Esophagus muscularis mucosa (tissue), 4 donors: ENCODE data around the gene PROX2. TPM values are rescaled to one million over a fixed set of nuclear protein-coding genes. Genes with fewer than 3 reads are reported as not detected.

Source experiments
- DNase-seq: peaks from one replicate; pipeline ENCODE4 v3.0.0-alpha.2; 2017; ENCODE audit errors: extremely low spot score
- H3K27ac ChIP-seq, 4 donors: fragments of 200-600 bp; sonication (generic); replicated peaks in 1 of 4; 1 replicate in 3 of 4; 2 replicates in 1 of 4; pipeline ENCODE4 v1.5.1; 2016 to 2019; ENCODE audit warnings: mild to moderate bottlenecking in 1 of 4
- H3K27me3 ChIP-seq, 4 donors: fragments of 200-600 bp; sonication (generic); one replicate each; pipeline versions ENCODE4 v1.5.1 to v1.6.0; 2016 to 2019
- H3K36me3 ChIP-seq, 4 donors: fragments of 200-600 bp; sonication (generic); one replicate each; pipeline ENCODE4 v1.5.1; 2016 to 2019
- H3K4me1 ChIP-seq, 4 donors: fragments of 200-600 bp; sonication (generic); one replicate each; pipeline ENCODE4 v1.5.1; 2016 to 2019
- H3K4me3 ChIP-seq, 4 donors: fragments of 200-600 bp; sonication (generic); 1 replicate in 2 of 4; 2 replicates in 2 of 4; pipeline ENCODE4 v1.5.1; 2016 to 2019; ENCODE audit warnings: mild to moderate bottlenecking in 4 of 4, moderate library complexity in 1 of 4
- H3K9me3 ChIP-seq, 4 donors: fragments of 200-600 bp; sonication (generic); 1 replicate in 3 of 4; 2 replicates in 1 of 4; pipeline ENCODE4 v1.5.1; 2016 to 2019
- EP300 ChIP-seq: sonication (generic); formaldehyde crosslinking; IDR thresholded peaks from one replicate; pipeline ENCODE4 v1.6.1; 2017; ENCODE audit warnings: antibody characterized with exemption
- POLR2A ChIP-seq: fragments of 450-650 bp; IDR thresholded peaks from one replicate; pipeline ENCODE4 v1.6.1; 2017; ENCODE audit warnings: antibody characterized with exemption, moderate library complexity, mild to moderate bottlenecking, low read depth
- POLR2AphosphoS5 ChIP-seq, 2 donors: sonication (generic); formaldehyde crosslinking; IDR thresholded peaks; one replicate each; pipeline ENCODE4 v1.6.1; 2017; ENCODE audit warnings: antibody characterized with exemption in 2 of 2
- WGBS: methylation state at CpG from one replicate; pipeline ENCODE4 v1.1.5; 2018; 5-methylcytosine and 5-hydroxymethylcytosine counted together
- intact Hi-C: fragments of 100-400 bp; cut with DNase I; formaldehyde crosslinking; loops from one replicate; pipeline ENCODE4 v1.15.1; 2023
- total RNA-seq, 4 donors: library from RNA; depleted of rRNA; stranded (reverse); fragments of >200 nt; gene quantifications; one replicate each; pipeline versions ENCODE4 v1.1.0 to v1.2.1, GENCODE V29; 2016
- TF ChIP-seq, protein P1 (sequence below), 3 experiments: fragments of 200-600 bp in 2 of 3; fragments of 450-650 bp in 1 of 3; sonication (generic) in 2 of 3; IDR thresholded peaks; one replicate each; pipeline ENCODE4 v1.5.1; 2017 to 2019; ENCODE audit warnings: antibody characterized with exemption in 3 of 3, mild to moderate bottlenecking in 2 of 3, moderate library complexity in 1 of 3

Gene PROX2
- total RNA-seq, 4 donors from 2014 or later = not detected

- intact Hi-C loops = no loop called here
- H3K36me3 ChIP-seq = no peaks in the 10 kb centered on the region
Observed at GRCh38 chr14:74855021-74855420, 20.9 kb downstream of the PROX2 start.

DNA sequence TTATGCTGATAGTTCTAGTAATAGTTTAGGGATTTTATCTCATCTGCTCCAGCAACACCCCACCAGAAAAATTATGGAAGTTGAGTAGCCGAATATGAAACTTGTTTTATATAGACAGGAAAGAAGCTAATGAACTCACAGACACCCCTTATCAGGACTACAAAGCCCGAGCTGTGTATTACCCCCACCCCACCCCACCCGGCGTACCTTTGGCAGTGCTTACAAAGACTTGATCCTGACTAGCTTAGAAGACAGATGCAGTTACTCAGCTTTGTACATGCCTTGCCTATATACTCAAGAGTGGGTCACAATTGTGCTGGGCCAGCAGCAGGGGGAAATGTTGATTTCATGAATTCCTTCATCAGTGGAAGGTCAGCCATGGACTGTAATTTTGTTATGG, 22.4 kb downstream of the PROX2 start:
- intact Hi-C loops = no loop called here
- no peak overlapping the region for H3K4me3 ChIP-seq
- peak overlapping the region; percentile 0 to 82 (median 42) for H3K27ac ChIP-seq
- DNase-seq = no peak
- H3K4me1 ChIP-seq = peaks cover 9 to 39% (median 34%) of the 10 kb centered on the region in 4 donors
- TF ChIP-seq POLR2A = no peak
- TF ChIP-seq, protein P1, sequence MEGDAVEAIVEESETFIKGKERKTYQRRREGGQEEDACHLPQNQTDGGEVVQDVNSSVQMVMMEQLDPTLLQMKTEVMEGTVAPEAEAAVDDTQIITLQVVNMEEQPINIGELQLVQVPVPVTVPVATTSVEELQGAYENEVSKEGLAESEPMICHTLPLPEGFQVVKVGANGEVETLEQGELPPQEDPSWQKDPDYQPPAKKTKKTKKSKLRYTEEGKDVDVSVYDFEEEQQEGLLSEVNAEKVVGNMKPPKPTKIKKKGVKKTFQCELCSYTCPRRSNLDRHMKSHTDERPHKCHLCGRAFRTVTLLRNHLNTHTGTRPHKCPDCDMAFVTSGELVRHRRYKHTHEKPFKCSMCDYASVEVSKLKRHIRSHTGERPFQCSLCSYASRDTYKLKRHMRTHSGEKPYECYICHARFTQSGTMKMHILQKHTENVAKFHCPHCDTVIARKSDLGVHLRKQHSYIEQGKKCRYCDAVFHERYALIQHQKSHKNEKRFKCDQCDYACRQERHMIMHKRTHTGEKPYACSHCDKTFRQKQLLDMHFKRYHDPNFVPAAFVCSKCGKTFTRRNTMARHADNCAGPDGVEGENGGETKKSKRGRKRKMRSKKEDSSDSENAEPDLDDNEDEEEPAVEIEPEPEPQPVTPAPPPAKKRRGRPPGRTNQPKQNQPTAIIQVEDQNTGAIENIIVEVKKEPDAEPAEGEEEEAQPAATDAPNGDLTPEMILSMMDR (IDR thresholded peaks at IDR 0.05) = no peak
- no peaks in the 10 kb centered on the region for H3K27me3 ChIP-seq
- WGBS = 19% methylated on average over 4 of the region's 4 CpGs
- no peaks in the 10 kb centered on the region for H3K9me3 ChIP-seq
- H3K36me3 ChIP-seq = no peaks in the 10 kb centered on the region

More at GRCh38 chr14:74855021-74855420, 20.9 kb downstream of the PROX2 start:
- no peak for DNase-seq
- TF ChIP-seq EP300 (no peak), POLR2A (no peak), POLR2AphosphoS5 (IDR thresholded peaks at IDR 0.05) (no peak)
- TF ChIP-seq, protein P1 (IDR thresholded peaks at IDR 0.05) = no peak
- 80% methylated on average over 7 of the region's 7 CpGs for WGBS
- H3K4me3 ChIP-seq = no peak overlapping the region
- no peaks in the 10 kb centered on the region for H3K27me3 ChIP-seq
- H3K27ac ChIP-seq = peak overlapping the region in 1 of 4 donors; percentile 82
- no peaks in the 10 kb centered on the region for H3K9me3 ChIP-seq
- peaks cover 9 to 39% (median 34%) of the 10 kb centered on the region in 4 donors for H3K4me1 ChIP-seq

DNA sequence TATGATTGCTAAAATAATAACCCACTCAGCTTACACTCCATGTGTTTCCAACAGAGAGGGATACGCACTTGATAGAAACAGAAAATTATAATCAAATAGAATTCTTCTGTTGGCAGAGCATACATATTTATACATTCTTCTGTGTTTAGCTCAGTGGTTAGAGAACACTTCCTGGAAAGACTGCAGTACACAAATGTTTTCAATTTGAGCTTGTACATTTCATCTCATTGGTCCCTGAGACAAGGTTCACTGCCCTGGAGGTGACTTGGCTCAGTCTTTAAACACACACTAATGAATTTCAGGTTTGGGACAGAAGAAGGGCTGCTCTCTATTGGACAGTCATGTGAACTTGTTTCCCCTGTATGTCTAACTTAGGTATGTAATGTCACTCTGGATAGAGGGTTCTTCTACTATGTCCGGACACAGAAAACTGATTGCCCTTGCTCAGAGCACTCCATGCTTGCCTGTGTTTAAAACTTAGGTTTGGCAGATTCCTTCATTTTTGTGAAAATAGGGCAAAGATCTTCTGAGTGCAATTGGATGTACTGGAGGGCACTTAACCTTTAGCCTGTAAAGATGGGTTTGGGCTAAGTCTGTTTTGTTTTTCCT, 22.9 kb downstream of the PROX2 start:
- Histone ChIP-seq H3K4me3 (peak overlapping the region in 1 of 4 donors; percentile 15), H3K36me3 (no peaks in the 10 kb centered on the region), H3K4me1 (peaks cover 9 to 39% (median 34%) of the 10 kb centered on the region in 4 donors), H3K27ac (peak overlapping the region; percentile 0 to 82 (median 42)), H3K9me3 (no peaks in the 10 kb centered on the region), H3K27me3 (no peaks in the 10 kb centered on the region)
- intact Hi-C loops = no loop called here
- DNase-seq = no peak
- peak in 1 of 2 donors; percentile 58 for TF ChIP-seq POLR2AphosphoS5 (IDR thresholded peaks at IDR 0.05)
- TF ChIP-seq POLR2A = no peak
- TF ChIP-seq, protein P1 (IDR thresholded peaks at IDR 0.05) = no peak
- no peak for TF ChIP-seq EP300
- 32% methylated on average over 2 of the region's 2 CpGs for WGBS

DNA sequence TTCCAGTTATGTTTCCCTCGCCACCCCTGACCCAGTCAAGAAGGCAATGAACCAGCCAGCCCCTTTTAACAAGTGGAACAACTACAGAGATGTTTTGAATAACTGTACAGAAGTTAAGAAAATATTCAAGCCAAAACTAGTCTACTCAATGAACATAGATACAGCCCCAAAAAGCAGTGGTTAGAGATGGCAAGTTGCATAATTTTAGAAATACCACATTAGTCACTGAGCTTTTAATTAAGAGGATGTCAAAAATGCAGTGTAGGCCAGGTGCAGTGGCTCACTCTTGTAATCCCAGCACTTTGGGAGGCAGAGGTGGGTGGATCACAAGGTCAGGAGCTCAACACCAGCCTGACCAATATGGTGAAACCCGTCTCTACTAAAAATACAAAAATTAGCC, 27.2 kb downstream of the PROX2 start:
- peaks cover 2 to 18% (median 15%) of the 10 kb centered on the region in 4 donors for H3K4me1 ChIP-seq
- no peak overlapping the region for H3K27ac ChIP-seq
- DNase-seq = no peak
- intact Hi-C loops = no loop called here
- WGBS = 78% methylated on average over 2 of the region's 2 CpGs
- H3K27me3 ChIP-seq = no peaks in the 10 kb centered on the region
- TF ChIP-seq POLR2AphosphoS5 (IDR thresholded peaks at IDR 0.05) = no peak
- TF ChIP-seq POLR2A = no peak
- TF ChIP-seq, protein P1 (IDR thresholded peaks at IDR 0.05) = no peak
- no peak for TF ChIP-seq EP300
- no peak overlapping the region for H3K4me3 ChIP-seq
- no peaks in the 10 kb centered on the region for H3K9me3 ChIP-seq
- H3K36me3 ChIP-seq = no peaks in the 10 kb centered on the region
